NT2/D1 (cell line): Measurements from ENCODE around the gene PRPH2.

Experiments used
- SUZ12 ChIP-seq: IDR thresholded peaks from 2 replicates; pipeline ENCODE4 v1.6.1; 2011; ENCODE audit not compliant: insufficient read length, insufficient read depth; ENCODE audit errors: extremely low read depth
- YY1 ChIP-seq: IDR thresholded peaks from 2 replicates; pipeline ENCODE4 v1.6.1; 2011; ENCODE audit not compliant: insufficient read length, insufficient read depth

DNA sequence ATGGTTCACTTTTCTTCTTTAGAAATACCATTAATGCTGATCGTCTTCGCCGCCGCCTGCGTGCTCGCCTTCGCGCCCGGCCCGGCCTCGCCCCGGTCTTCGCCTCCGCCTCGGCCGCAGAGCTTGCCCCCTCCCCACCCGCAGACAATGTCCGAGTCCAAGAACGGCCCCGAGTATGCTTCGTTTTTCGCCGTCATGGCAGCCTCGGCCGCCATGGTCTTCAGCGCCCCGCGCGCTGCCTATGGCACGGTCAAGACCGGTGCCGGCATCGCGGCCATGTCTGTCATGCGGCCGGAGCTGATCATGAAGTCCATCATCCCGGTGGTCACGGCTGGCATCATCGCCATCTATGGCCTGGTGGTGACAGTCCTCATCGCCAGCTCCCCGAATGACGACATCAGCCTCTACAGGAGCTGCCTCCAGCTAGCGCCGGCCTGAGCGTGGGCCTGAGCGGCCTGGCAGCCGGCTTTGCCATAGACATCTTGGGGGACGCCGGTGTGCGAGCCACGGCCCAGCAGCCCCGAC is 4.8 kb upstream of the PRPH2 start:
- TF ChIP-seq YY1 (no peak), SUZ12 (no peak)
